LNCAP (cell line): ENCODE measurements around the gene CYP1A1.

Experiments used
- TF ChIP-seq, protein P1 (sequence below): fragments of 450-650 bp; IDR thresholded peaks from 2 replicates; pipeline ENCODE4 v1.5.1; 2017; ENCODE audit warnings: mild to moderate bottlenecking

CYP1A1 gene

GRCh38 chr15:74695597-74696397, 29.5 kb downstream of the CYP1A1 start, which contains the start of gene EDC3:
Gene EDC3 (minus strand): TSS chr15:74696024. CDS start chr15:74675124, 20,900 bp downstream.
- TF ChIP-seq, protein P1, sequence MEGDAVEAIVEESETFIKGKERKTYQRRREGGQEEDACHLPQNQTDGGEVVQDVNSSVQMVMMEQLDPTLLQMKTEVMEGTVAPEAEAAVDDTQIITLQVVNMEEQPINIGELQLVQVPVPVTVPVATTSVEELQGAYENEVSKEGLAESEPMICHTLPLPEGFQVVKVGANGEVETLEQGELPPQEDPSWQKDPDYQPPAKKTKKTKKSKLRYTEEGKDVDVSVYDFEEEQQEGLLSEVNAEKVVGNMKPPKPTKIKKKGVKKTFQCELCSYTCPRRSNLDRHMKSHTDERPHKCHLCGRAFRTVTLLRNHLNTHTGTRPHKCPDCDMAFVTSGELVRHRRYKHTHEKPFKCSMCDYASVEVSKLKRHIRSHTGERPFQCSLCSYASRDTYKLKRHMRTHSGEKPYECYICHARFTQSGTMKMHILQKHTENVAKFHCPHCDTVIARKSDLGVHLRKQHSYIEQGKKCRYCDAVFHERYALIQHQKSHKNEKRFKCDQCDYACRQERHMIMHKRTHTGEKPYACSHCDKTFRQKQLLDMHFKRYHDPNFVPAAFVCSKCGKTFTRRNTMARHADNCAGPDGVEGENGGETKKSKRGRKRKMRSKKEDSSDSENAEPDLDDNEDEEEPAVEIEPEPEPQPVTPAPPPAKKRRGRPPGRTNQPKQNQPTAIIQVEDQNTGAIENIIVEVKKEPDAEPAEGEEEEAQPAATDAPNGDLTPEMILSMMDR = no peak

- TF ChIP-seq, protein P1 = no peak
These were observed 33.0 kb downstream of the CYP1A1 start for GRCh38 chr15:74692327-74692726.

GRCh38 chr15:74683758-74684157, 41.6 kb downstream of the CYP1A1 start:
- TF ChIP-seq, protein P1 = no peak

- TF ChIP-seq, protein P1 = no peak
These were observed 42.4 kb downstream of the CYP1A1 start for GRCh38 chr15:74682954-74683353.

- TF ChIP-seq, protein P1 = no peak
These were observed 44.9 kb downstream of the CYP1A1 start for GRCh38 chr15:74680456-74680855.

- TF ChIP-seq, protein P1 = no peak
These were observed 48.5 kb downstream of the CYP1A1 start for GRCh38 chr15:74676801-74677200.

DNA sequence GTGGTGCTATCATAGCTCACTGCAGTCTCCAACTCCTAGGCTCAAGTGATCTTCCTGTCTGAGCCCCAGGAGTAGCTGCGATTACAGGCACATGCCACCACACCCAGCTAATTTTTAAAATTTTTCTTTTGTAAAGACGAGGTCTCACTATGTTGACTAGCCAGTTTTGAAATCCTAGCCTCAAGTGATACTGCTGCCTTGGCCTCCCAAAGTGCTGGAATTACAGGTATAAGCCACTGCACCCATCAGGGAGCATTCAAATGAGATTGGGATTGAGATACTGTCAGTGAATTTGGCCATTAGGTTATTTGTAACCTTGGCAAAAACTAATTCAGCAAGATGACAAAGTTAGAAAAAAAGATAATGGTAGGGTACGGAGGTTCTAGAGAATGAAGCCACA, 51.2 kb downstream of the CYP1A1 start:
- TF ChIP-seq, protein P1 = no peak
